ENCODE measurements around the gene RIC8A. TPM values are rescaled to one million over a fixed set of nuclear protein-coding genes. Genes with fewer than 3 reads are reported as not detected.
"Not testable (repeated sequence)": the region's sequence is repeated elsewhere in the genome, so short reads cannot be mapped to it uniquely, and the experiment has no call there.

Gene RIC8A
- total RNA-seq (10 to 100 TPM; 92.7 to 93.4 TPM), polyA plus RNA-seq (10 to 100 TPM; 68.6 to 93.1 (median 76.7) TPM), total RNA-seq (120 to 159 (median 131) reads per million in 6 experiments)

- Mint-ChIP-seq H3K4me3 (peak within 1 kb of the TSS; percentile 86 to 99 (median 96)), H3K27me3 (no peaks in the 10 kb centered on the region), H3K9me3 (no peaks in the 10 kb centered on the region), H3K27ac (peak within 1 kb of the TSS; percentile 96 to 100 (median 99)), H3K4me1 (peaks cover 20 to 64% (median 62%) of the 10 kb centered on the region in 4 donors), H3K36me3 (peaks cover 0 to 33% (median 0%) of the 10 kb centered on the region in 3 donors)
- peak; percentile 90 to 99 (median 97) for DNase-seq
- POLR2A ChIA-PET: interaction anchor here (0.5 to 5.3 kb wide), 36 partner anchors 9 to 1102 kb away, joined by 3 to 78 read pairs (median 6); partner anchors contain the start of genes ANO9, DEAF1, HRAS and IFITM2
- ATAC-seq: peak; percentile 76 to 86
Observed at GRCh38 chr11:207208-207862, at the start of gene RIC8A, which contains the start of gene BET1L. Gene RIC8A, plus strand, starts transcription at chr11:207708. Its CDS starts 1,147 bp downstream, at chr11:208855. Gene BET1L, minus strand, starts transcription at chr11:207399. Its CDS starts 78 bp downstream, at chr11:207321.

GRCh38 chr11:180242-180641 lies 27.3 kb upstream of the RIC8A start:
- POLR2A ChIA-PET, H3K27ac Mint-ChIP-seq, ATAC-seq, H3K36me3 Mint-ChIP-seq, H3K27me3 Mint-ChIP-seq, H3K4me1 Mint-ChIP-seq, H3K9me3 Mint-ChIP-seq, H3K4me3 Mint-ChIP-seq: not testable (repeated sequence)
- peak in 1 of 10 donors; percentile 27 for DNase-seq

DNA sequence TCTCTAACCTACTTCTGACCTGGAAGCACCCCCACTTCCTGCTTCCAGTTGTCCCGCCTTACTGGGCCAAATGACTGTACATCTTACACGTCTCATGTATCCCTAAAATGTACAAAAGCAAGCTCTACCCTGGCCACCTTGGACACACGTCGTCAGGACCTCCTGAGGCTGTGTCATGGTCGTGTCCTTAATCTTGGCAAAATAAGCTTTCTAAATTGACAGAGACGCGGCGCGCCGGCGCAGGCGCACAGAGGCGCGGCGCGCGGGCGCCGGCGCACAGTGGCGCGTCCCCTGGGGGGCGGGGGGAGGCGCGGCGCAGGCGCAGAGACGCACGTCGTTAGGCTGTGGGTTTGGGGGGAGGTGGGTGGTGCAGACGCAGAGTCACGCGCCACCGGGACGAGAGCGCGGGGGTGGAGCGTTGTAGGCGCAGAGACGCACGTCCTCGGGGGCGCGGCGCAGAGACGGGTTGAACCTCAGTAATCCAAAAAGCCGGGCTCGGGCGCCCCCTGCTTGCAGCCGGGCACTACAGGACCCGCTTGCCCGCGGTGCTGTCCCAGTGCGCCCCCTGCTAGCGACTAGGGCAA lies 18.2 kb upstream of the RIC8A start:
- H3K27ac Mint-ChIP-seq, H3K4me3 Mint-ChIP-seq, H3K9me3 Mint-ChIP-seq, H3K36me3 Mint-ChIP-seq, H3K4me1 Mint-ChIP-seq, ATAC-seq, H3K27me3 Mint-ChIP-seq, POLR2A ChIA-PET: not testable (repeated sequence)
- peak in 3 of 10 donors; percentile 0 to 50 (median 15) for DNase-seq

DNA sequence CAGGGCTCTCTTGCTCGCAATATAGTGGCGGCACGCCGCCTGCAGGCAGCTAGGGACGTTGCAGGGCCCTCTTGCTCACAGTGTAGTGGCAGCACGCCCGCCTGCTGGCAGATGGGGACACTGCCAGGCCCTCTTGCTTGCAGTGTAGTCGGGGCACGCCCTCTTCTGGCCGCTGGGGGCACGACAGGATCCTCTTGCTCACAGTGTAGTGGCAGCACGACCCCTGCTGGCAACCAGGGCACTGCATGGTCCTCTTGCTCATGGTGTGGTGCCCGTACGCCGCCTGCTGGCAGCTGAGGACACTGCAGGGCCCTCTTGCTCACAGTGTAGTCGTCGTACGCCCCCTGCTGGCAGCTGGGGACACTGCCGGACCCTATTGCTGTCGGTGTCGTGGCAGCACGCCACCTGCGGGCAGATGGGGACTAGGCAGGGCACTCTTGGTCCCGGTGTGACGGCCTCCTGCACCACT lies 17.6 kb upstream of the RIC8A start:
- POLR2A ChIA-PET, H3K4me3 Mint-ChIP-seq, H3K4me1 Mint-ChIP-seq, H3K9me3 Mint-ChIP-seq, H3K27me3 Mint-ChIP-seq, H3K36me3 Mint-ChIP-seq, H3K27ac Mint-ChIP-seq: not testable (repeated sequence)
- peak; percentile 28 to 66 for ATAC-seq
- DNase-seq: peak in 6 of 10 donors; percentile 8 to 53 (median 38)

DNA sequence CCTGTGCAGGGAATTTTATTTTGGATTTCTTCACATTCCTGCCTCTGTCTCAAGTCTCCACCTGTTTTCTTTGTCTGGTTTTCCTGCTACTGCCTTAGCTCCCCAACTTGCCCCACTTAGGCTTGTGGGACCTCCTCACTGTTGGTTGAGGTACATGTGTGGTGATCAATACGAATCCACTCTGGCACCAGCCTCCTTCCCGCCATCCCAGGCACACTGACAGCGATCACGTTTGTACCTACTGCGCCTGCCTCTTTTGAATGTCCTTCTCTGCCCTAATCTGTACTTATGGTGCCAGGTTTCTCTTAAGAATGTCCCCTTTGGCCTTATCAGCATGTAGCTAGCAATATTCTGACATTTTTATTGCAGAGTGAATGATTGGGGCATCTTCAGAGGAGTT lies 17.0 kb upstream of the RIC8A start:
- H3K36me3 Mint-ChIP-seq, H3K9me3 Mint-ChIP-seq, H3K27me3 Mint-ChIP-seq, ATAC-seq, H3K4me3 Mint-ChIP-seq, POLR2A ChIA-PET, H3K4me1 Mint-ChIP-seq: not testable (repeated sequence)
- DNase-seq: peak in 1 of 10 donors; percentile 8
- H3K27ac Mint-ChIP-seq: peak overlapping the region in 2 of 10 donors; percentile 38 to 48

GRCh38 chr11:191490-192478 lies 15.7 kb upstream of the RIC8A start:
- H3K9me3 Mint-ChIP-seq, H3K27me3 Mint-ChIP-seq, H3K4me1 Mint-ChIP-seq, H3K36me3 Mint-ChIP-seq, POLR2A ChIA-PET: not testable (repeated sequence)
- ATAC-seq: peak; percentile 68 to 91
- Mint-ChIP-seq H3K4me3 (peak overlapping the region in 5 of 10 donors; percentile 18 to 62 (median 37)), H3K27ac (peak overlapping the region in 5 of 10 donors; percentile 44 to 87 (median 72))
- peak in 9 of 10 donors; percentile 23 to 80 (median 47) for DNase-seq

GRCh38 chr11:192674-193128 lies 14.8 kb upstream of the RIC8A start, which contains the start of gene SCGB1C1:
Gene SCGB1C1, plus strand, starts transcription at chr11:193078. Its CDS starts 22 bp downstream, at chr11:193100.
- Mint-ChIP-seq H3K4me3 (peak within 1 kb of the TSS in 2 of 10 donors; percentile 18 to 39), H3K27ac (peak within 1 kb of the TSS in 3 of 10 donors; percentile 67 to 87 (median 72))
- H3K27me3 Mint-ChIP-seq, H3K4me1 Mint-ChIP-seq, POLR2A ChIA-PET, ATAC-seq, H3K9me3 Mint-ChIP-seq, H3K36me3 Mint-ChIP-seq, DNase-seq: not testable (repeated sequence)

DNA sequence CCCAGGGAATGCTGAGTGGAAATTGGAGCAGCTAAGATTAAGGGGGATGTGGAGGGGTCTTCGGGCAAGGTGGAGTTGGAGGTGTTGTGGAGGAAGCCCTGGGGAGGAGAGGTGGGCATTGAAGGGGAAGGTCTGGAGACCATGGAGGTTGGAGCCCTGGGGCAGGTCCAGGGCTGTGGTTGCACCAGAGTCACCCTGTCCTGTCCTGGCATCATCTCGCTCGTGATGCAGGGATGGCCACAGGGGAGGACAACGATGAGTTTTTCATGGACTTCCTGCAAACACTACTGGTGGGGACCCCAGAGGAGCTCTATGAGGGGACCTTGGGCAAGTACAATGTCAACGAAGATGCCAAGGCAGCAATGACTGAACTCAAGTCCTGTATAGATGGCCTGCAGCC lies 14.0 kb upstream of the RIC8A start:
- POLR2A ChIA-PET, H3K27me3 Mint-ChIP-seq, H3K27ac Mint-ChIP-seq, H3K36me3 Mint-ChIP-seq, H3K4me1 Mint-ChIP-seq, H3K9me3 Mint-ChIP-seq, H3K4me3 Mint-ChIP-seq, ATAC-seq: not testable (repeated sequence)
- peak in 2 of 10 donors; percentile 15 to 23 for DNase-seq

GRCh38 chr11:196786-197731 lies 10.4 kb upstream of the RIC8A start:
- Mint-ChIP-seq H3K4me1 (peaks cover 7 to 12% (median 12%) of the 10 kb centered on the region in 4 donors), H3K36me3 (peaks cover 0 to 3% (median 0%) of the 10 kb centered on the region in 3 donors), H3K4me3 (no peak overlapping the region), H3K9me3 (no peaks in the 10 kb centered on the region), H3K27ac (no peak overlapping the region), H3K27me3 (no peaks in the 10 kb centered on the region)
- ATAC-seq (no peak), DNase-seq (peak in 1 of 10 donors; percentile 12)
- POLR2A ChIA-PET: interaction anchor here (1.0 to 1.3 kb wide), 2 partner anchors 10 to 220 kb away, joined by 3 to 7 read pairs; partner anchors contain the start of genes BET1L and RIC8A

DNA sequence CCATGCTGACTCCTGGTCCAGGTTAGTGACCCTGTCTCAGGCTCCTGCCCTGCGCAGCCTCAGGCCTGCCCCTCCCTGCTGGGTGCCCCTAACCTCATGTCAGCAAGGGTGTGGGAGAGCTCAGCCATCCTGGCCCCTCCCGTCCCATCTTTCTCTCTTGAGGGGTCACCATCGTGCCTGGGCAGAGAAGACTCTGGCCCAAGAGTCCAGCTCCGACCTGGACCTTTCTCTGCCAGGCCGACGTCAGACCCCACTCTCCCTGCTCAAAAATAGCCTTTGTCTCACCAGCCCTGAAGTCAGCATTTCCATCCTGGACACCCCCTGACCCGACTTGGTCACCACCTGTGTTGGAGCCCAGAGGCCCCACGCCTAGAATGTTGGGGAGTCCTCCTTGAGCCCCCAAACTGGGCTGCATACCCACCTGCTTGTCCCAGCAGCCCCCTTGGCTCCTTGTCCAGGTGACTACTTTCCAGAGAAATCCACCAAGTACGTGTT lies 9.7 kb upstream of the RIC8A start:
- POLR2A ChIA-PET: interaction anchor here (1.3 to 2.0 kb wide), 2 partner anchors 9 to 10 kb away, joined by 5 to 7 read pairs; partner anchors contain the start of genes BET1L and RIC8A
- H3K4me3 Mint-ChIP-seq: peak overlapping the region in 1 of 10 donors; percentile 59
- no peak for ATAC-seq
- peaks cover 9 to 18% (median 17%) of the 10 kb centered on the region in 4 donors for H3K4me1 Mint-ChIP-seq
- H3K9me3 Mint-ChIP-seq: no peaks in the 10 kb centered on the region
- H3K36me3 Mint-ChIP-seq: peaks cover 0 to 3% (median 0%) of the 10 kb centered on the region in 3 donors
- DNase-seq: peak in 1 of 10 donors; percentile 16
- H3K27me3 Mint-ChIP-seq: no peaks in the 10 kb centered on the region
- H3K27ac Mint-ChIP-seq: peak overlapping the region in 4 of 10 donors; percentile 44 to 53 (median 50)

DNA sequence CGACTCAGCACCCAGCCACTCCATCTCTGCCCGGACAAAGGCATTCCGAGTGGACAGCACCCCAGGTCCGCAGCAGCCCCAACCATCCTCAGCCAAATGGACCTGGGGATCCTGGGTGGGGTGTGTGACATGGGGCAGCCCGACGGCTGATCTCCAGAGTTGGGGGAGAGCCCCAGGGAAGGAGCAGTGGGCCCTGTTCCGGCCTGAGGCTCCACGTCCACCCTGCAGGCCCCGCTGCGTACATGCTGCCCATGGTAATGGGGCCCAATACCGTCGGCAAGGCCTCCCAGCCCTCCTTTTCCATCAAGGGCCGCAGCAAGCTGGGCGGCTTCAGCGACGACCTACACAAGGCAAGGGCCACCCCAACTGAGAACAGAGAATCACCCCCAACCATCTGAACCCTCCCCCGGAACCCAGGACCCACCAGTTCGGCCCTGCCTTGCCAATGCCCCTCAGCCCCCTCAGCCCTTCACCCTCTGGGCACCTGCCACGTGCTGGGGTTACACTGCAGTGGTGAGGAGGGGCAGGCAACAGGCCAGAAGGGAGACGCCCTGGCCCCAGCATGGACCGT lies 9.2 kb upstream of the RIC8A start:
- Mint-ChIP-seq H3K27ac (peak overlapping the region in 3 of 10 donors; percentile 43 to 53 (median 53)), H3K27me3 (no peaks in the 10 kb centered on the region), H3K9me3 (no peaks in the 10 kb centered on the region), H3K36me3 (peaks cover 0 to 4% (median 0%) of the 10 kb centered on the region in 3 donors), H3K4me3 (no peak overlapping the region), H3K4me1 (peaks cover 14 to 24% (median 22%) of the 10 kb centered on the region in 4 donors)
- ATAC-seq: no peak
- DNase-seq: no peak
- POLR2A ChIA-PET: interaction anchor here (2.0 kb wide), 1 partner anchor 9 kb away, joined by 5 read pairs; the partner anchor contains the start of genes BET1L and RIC8A

Measured in naive thymus-derived CD8-positive, alpha-beta T cell (primary cell).